ENCODE data around the gene ASGR2.
"Not testable (repeated sequence)": the region's sequence is repeated elsewhere in the genome, so short reads cannot be mapped to it uniquely, and the experiment has no call there.

ASGR2 gene

DNA sequence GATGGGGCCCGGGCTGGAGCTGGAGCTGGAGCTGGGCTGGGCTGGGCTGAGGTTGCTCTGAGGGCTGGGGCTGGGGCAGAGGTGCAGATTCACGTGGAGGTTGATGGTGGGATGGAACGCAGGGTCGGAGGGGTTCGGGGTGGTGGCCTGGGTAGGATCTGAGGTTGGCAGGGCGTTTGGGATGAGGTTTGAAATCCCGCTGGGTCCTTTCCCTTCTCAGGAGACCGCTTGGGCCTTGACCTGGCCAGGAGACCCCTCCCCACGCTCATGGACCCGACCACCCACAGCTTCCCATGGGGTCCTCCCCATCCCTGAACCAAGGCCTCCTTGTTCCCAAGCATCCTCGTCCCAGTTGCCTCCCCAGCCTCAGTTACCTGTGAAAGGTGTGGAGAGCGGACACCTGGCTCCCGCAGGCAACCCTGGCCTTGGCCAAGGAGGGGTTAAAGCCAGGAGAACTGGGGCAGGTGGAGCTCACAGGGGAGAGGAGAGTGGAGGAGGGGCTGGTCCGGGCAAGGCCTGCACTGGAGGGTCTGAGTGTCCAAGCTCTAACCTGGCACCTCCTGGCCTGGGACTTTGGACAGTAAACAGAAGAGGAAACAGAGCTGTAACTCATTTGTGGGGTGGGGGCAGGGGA is at the start of gene ASGR2:
ASGR2 (minus strand) TSS at position 582 of the 634 bp plus-strand sequence. CDS start 582 bp downstream, outside the sequence.
- no peak for DNase-seq

DNA sequence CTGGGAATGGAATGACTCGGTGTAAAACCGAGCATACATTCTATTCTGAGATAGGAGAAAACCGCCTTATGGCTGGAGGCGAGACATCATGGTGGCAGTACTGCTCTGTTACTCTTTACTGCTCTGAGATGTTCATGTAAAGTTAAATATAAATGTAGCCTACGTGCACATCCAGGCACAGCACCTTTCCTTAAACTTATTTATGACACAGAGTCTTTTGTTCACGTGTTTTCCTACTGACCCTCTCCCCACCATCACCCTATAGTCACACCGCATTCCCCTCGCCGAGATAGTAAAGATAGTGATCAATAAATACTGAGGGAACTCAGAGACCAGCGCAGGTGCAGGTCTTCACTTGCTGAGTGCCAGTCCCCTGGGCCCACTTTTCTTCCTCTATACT is 44.9 kb upstream of the ASGR2 start:
- DNase-seq: not testable (repeated sequence)

- DNase-seq: not testable (repeated sequence)
Observed at GRCh38 chr17:7158424-7158823, 43.8 kb upstream of the ASGR2 start.

- no peak for DNase-seq
Observed at GRCh38 chr17:7156342-7156940, 41.8 kb upstream of the ASGR2 start.

DNA sequence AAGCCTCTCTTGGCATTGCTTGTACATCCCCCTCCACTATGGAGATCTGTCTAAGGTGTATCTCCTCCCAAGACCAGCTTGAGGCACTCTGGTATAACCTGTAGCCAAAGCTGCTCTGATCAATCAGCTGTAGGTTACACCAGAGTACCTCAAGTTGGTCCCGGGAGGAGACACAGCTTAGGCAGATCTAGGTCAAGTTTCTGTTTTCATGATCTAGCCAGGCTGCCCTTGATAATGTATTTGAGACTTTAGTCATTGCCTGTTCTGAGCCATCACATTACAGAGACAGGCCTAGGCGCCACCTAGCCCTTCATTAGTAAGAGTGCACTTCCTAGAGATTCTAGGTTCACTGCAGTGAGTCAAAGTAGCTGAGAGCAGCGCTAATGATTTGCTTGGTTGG is 33.1 kb upstream of the ASGR2 start:
- no peak for DNase-seq

DNA sequence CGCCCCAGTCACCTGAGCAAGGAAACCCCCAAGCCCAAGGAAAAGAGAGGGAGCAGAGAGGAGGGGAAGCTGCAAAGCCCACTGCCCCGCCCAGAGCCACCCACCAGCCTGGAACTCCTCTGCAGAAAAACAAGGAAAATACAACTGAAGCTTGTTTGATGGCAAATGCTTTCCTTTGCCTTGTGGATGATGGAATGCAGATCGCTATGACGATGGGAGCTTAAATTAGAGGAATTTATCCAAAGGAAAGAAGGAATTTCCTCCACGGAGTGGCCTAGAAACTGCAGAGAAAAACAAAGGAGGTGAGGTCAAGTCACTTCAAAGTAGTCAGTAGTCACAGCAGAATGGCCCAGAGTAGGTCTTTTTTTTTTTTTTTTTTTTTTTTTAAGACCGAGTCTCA is 31.5 kb upstream of the ASGR2 start:
- no peak for DNase-seq

DNA sequence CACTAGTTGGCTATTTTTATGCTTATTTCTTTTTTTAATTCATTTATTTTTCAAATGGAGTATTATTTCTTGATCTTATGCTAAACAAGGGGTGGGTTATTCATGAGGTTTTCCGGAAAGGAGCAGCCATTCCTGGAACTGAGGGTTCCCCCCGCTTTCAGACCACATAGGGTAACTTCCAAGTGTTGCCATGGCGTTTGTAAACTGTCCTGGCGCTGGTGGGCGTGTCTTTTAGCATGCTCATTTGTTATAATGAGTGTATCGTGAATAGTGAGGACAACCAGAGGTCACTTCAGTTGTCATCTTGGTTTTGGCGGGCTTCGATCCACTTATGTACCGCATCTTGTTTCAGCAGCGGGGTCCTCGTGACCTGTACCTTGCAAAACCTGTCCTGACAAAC is 29.6 kb upstream of the ASGR2 start:
- no peak for DNase-seq

DNA sequence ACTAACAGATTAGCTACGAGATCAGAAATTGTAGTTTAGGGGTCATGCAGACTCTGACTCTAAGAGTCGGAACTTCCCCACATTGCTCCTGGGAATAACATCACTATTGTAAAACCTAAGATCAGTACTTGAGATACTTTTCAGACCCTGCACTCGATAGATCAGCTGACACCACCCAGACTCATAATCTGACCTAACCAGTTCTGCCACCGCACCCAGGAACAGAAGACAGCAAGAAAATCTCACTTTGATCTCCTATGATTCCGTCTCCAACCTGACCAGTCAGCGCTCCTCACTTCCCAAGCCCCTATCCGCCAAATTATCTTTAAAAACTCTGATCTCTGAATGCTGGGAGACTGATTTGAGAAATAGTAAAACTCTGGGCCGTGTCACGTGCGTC is 27.2 kb upstream of the ASGR2 start:
- no peak for DNase-seq

DNA sequence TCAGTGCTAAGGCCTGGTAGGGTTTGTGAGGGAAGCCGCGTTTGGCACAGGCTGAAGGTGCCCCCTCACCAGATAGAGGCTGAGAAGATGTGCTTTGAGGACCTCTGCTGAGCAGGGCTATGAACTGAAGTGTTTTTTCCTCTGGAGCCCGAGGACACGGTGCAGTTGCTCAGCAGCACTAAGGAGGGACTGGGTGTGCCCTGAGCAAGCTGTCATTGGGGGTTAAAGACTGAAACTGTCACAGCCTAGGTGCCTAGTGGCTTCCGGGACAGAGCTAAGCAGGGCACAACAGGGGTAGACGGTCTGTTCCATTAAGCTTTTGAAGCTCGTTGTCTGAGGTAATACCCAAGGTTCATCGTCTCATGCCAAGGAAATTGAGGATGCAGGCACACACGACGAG is 24.8 kb upstream of the ASGR2 start:
- DNase-seq: no peak

- no peak for DNase-seq
Observed at GRCh38 chr17:7138800-7139381, 24.3 kb upstream of the ASGR2 start.

GRCh38 chr17:7137171-7137943 is 22.7 kb upstream of the ASGR2 start:
- no peak for DNase-seq

DNA sequence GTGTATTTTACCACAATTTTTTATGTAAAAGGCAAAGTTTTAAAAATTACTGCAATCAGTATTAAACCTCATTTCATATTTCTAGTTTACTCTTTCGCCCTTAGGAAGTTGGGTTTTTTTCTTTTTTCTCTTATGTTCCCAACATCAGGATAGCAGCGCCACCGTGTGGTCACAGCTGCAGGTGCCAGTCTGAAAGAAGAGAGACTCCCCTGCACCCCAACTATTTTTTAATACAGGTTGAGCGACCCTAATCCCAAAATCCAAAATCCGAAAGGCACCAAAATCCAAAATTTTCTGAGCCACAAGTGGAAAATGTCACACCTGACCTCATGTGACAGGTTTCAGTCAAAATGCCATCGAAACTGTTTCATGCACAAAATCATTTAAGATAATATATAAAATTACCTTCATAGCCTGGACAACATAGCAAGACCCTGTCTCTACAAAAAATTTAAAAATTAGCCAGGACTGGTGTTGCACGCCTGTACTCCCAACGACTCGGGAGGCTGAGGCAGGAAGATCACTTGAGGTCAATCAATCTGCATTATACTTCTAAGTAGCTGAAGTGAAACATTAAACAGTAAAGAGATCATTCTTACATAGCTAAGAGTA is 21.8 kb upstream of the ASGR2 start:
- DNase-seq: peak; percentile 34

- no peak for DNase-seq
Observed at GRCh38 chr17:7133916-7134315, 19.3 kb upstream of the ASGR2 start.

GRCh38 chr17:7133424-7133823 is 18.8 kb upstream of the ASGR2 start:
- DNase-seq: no peak

- DNase-seq: no peak
Observed at GRCh38 chr17:7132511-7133094, 18.0 kb upstream of the ASGR2 start.

GRCh38 chr17:7131423-7131791 is 16.8 kb upstream of the ASGR2 start:
- DNase-seq: no peak

DNA sequence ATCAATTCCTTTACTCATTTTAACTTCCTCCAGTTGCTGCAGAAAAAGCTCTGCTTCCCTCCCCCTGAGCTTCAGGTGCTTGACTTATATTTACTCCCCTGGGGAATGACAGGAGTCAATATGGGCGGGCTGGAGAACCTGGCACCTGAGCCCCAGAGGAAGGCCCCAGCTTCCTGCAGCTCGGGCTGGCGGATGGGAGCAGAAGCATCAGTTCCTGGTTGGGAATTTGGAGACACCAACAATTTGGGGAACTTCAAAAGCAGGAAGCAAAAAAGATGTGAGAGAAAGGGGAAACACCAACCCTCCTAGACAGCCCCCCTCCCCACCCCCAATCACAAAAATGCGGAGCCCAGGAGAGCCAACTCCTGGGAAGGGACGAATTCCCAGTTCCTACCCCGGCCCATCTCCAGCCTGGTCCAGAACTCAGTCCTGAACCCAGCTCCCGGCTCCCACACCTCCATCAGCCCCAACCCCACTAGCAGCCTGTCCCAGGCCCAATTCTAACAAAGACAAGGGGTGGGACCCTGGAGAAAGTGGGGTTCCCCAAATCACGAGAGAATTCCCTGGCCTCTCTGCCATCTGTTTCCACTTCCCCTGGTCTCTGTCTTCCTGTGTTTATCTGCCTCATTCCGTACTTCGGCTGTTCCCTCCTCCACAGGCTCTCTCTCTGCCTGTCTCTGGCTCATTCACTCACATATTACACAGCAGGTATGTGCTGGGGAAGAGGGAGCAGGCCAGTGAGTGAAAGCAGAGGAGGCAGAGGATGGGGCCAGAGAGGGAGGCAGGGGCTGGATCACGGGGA is 16.2 kb upstream of the ASGR2 start:
- DNase-seq: no peak

DNA sequence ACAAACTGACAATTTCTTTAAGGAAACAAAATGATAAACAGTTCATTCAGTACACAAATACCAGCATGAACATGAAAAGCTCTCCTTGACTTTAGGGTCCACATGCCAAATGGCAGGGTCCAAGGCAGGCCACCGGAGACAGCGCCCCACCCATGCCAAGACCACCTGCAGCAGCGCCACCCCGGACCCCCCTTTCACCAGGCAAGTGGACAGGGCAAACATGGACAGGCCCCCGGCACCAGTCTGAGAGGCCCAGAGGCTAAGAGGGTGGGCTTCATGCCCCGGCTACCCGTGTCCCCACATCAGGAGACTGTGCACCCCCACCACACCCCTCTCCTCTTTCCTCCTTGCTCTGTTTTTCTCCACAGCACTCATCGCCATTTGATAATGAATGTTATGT is 14.7 kb upstream of the ASGR2 start:
- DNase-seq: no peak

DNA sequence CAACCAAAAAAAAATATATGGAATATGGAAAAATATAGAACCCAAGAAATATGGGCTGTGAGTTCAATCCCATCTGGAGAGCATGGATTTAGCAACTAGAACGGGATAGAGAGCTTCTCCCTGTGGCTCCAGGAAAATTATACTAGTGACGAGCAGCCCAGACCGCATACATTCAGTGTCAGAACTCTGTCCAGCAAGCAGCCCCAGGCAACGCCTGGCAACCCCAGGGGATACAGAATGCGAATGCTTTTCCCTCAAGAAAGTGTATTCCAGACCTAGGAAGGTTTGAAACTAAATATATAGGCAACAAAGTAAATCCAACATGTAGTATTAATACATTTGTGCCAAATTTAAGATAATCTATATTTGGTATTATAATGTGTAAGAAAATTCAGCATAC is 13.5 kb upstream of the ASGR2 start:
- DNase-seq: no peak

- not testable (repeated sequence) for DNase-seq
Observed at GRCh38 chr17:7127501-7127900, 12.9 kb upstream of the ASGR2 start.

- not testable (repeated sequence) for DNase-seq
Observed at GRCh38 chr17:7126386-7126785, 11.8 kb upstream of the ASGR2 start.

- DNase-seq: no peak
Observed at GRCh38 chr17:7124923-7125322, 10.3 kb upstream of the ASGR2 start.

Measured in HCEC 1CT (cell line).